Right lobe of liver (tissue), 4 donors: ENCODE data around the gene IL17C.
"Not testable (repeated sequence)": the region's sequence is repeated elsewhere in the genome, so short reads cannot be mapped to it uniquely, and the experiment has no call there.

Experiments used
- CTCF ChIP-seq, 4 donors: fragments of 200-600 bp in 3 of 4; fragments of 450-650 bp in 1 of 4; IDR thresholded peaks; one replicate each; pipeline versions ENCODE4 v1.5.1 to v1.8.0; 2016 to 2022; ENCODE audit warnings: antibody characterized with exemption in 4 of 4, mild to moderate bottlenecking in 2 of 4
- POLR2A ChIP-seq: fragments of 450-650 bp; IDR thresholded peaks from one replicate; pipeline ENCODE4 v1.6.1; 2017; ENCODE audit warnings: antibody characterized with exemption, mild to moderate bottlenecking
- donor health status: DM: no; HTN: no; CAD: no.
- donor health status: DM: no; HTN: no; CAD: no.
- donor health status: DM: no; HTN: yes; CAD: no.

DNA sequence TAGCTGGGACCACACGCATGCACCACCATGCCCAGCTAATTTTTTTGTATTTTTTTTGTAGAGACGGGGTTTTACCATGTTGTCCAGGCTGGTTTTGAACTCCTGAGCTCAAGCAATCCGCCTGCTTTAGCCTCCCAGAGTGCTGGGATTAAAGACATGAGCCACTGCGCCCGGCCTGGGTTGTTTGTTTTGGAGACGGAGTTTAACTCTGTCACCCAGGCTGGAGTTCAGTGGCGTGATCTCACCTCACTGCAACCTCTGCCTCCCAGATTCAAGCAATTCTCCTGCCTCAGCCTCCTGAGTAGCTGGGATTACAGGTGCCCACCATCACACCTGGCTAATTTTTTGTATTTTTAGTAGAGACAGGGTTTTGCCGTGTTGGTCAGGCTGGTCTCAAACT is 28.9 kb upstream of the IL17C start:
- TF ChIP-seq CTCF (IDR thresholded peaks at IDR 0.05); POLR2A: not testable (repeated sequence)
